Right lobe of liver (tissue), 4 donors: ENCODE results near the gene NR3C2.

Source experiments
- CTCF ChIP-seq, 4 donors: fragments of 200-600 bp in 3 of 4; fragments of 450-650 bp in 1 of 4; IDR thresholded peaks; one replicate each; pipeline versions ENCODE4 v1.5.1 to v1.8.0; 2016 to 2022; ENCODE audit warnings: antibody characterized with exemption in 4 of 4, mild to moderate bottlenecking in 2 of 4
- POLR2A ChIP-seq: fragments of 450-650 bp; IDR thresholded peaks from one replicate; pipeline ENCODE4 v1.6.1; 2017; ENCODE audit warnings: antibody characterized with exemption, mild to moderate bottlenecking
- donor health status: DM: no; HTN: no; CAD: no.
- donor health status: DM: no; HTN: no; CAD: no.
- donor health status: DM: no; HTN: yes; CAD: no.

DNA sequence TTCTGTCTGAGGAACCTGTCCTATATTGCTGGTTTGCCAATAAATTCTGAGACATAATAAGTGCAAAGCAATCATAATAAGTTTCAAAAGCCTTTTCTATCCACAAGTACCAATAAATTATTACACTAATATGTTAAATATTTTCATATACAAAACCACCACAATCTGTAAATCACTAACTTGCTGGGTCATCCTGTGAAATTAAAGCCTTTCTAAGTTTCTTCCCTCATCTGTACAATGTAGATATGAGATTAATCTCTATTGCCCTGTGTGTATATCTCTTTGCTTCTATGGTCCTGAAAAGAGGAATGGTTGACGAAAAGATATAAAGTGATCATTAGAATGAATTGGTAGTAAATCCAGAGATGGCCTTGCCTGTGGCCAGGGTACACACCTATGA lies 231.6 kb downstream of the NR3C2 start:
- TF ChIP-seq CTCF (IDR thresholded peaks at IDR 0.05), result no peak
- TF ChIP-seq POLR2A, result no peak
